H1 (cell line): Measurements from ENCODE around the gene FUBP3. TPM values are rescaled to one million over a fixed set of nuclear protein-coding genes. Genes with fewer than 3 reads are reported as not detected.

Source experiments
- ASH2L ChIP-seq: fragments of 200-600, 300-600 bp; sonication (generic); IDR thresholded peaks from one replicate; pipeline ENCODE4 v1.7.1; 2017; ENCODE audit warnings: low read length
- ATF2 ChIP-seq: IDR thresholded peaks from 2 replicates; pipeline ENCODE4 v1.6.1; 2012; ENCODE audit warnings: low read length, inconsistent platforms
- CHD1 ChIP-seq: IDR thresholded peaks from 2 replicates; pipeline ENCODE4 v1.6.1; 2012; ENCODE audit warnings: low read depth, low read length, improper control_type of control experiment
- CHD7 ChIP-seq: fragments of 300-600 bp; sonication (generic); IDR thresholded peaks from 2 replicates; pipeline ENCODE4 v1.7.1; 2012; ENCODE audit warnings: low read length, moderate library complexity, mild to moderate bottlenecking, inconsistent platforms; ENCODE audit not compliant: insufficient replicate concordance
- JUN ChIP-seq: IDR thresholded peaks from 2 replicates; pipeline ENCODE4 v1.6.1; 2011; ENCODE audit warnings: low read depth, mild to moderate bottlenecking, improper control_type of control experiment, low read length
- NRF1 ChIP-seq: IDR thresholded peaks from 2 replicates; pipeline ENCODE4 v1.6.1; 2011; ENCODE audit warnings: mild to moderate bottlenecking, low read depth, low read length, improper control_type of control experiment
- SIRT6 ChIP-seq: IDR thresholded peaks from one replicate; pipeline ENCODE4 v1.7.1; 2012; ENCODE audit warnings: low read length, inconsistent platforms
- SP4 ChIP-seq: IDR thresholded peaks from 2 replicates; pipeline ENCODE4 v1.6.1; 2012; ENCODE audit warnings: low read length, inconsistent platforms
- YY1 ChIP-seq: IDR thresholded peaks from 2 replicates; pipeline ENCODE4 v1.6.1; 2011; ENCODE audit warnings: low read depth, mild to moderate bottlenecking, low read length
- polyA plus RNA-seq, 7 experiments: library from polyadenylated mRNA; depleted of rRNA in 3 of 7; stranded (reverse) in 5 of 7; unstranded in 2 of 7; fragments of >200 nt in 5 of 7; fragments of 200-250 nt in 2 of 7; gene quantifications; 1 replicate in 5 of 7; 2 replicates in 1 of 7; 4 replicates in 1 of 7; pipeline versions ENCODE4 v1.2.1 to v1.2.3, GENCODE V29; 2011 to 2013; ENCODE audit warnings: missing spikeins in 2 of 7, mixed read lengths in 2 of 7
- total RNA-seq: library from RNA; stranded (reverse); fragmentation: NEBNext Ultra II Directional; extraction: Animal tissue kit (Norgen Biotek cat#: 25700); gene quantifications from 2 replicates; pipeline ENCODE4 v1.2.1, GENCODE V29; 2021

FUBP3 gene
- total and polyA plus RNA-seq, 2 of the 8 experiments (the other 6 are each of a cell fraction or from before 2014, with no cell fraction given), result 23.7 to 76.4 TPM

- TF ChIP-seq YY1 (peak; percentile 31; the same call in 1 of the 2 replicates), SP4 (no peak), ATF2 (no peak), CHD1 (no peak), JUN (no peak), SIRT6 (no peak), NRF1 (no peak), ASH2L (no peak), CHD7 (peak; percentile 42)
Measured at GRCh38 chr9:130682421-130683121, 103.2 kb downstream of the FUBP3 start (continued).
